ENCODE data around the gene CD59. TPM values are rescaled to one million over a fixed set of nuclear protein-coding genes. Genes with fewer than 3 reads are reported as not detected.

Gene CD59
- total and polyA plus RNA-seq, 2 of the 13 experiments (the other 11 are each of a cell fraction or from before 2014, with no cell fraction given): 127 to 289 TPM

- TF ChIP-seq ZBTB40 (IDR thresholded peaks at IDR 0.05) (no peak), ZBTB40 (CRISPR knock-in tag; IDR thresholded peaks at IDR 0.05) (no peak), GZF1 (CRISPR knock-in tag; IDR thresholded peaks at IDR 0.05) (no peak), ZNF550 (CRISPR knock-in tag; IDR thresholded peaks at IDR 0.05; ENCODE audit: borderline replicate concordance) (no peak), ZNF281 (CRISPR knock-in tag; IDR thresholded peaks at IDR 0.05; ENCODE audit: borderline replicate concordance) (no peak), KLF16 (CRISPR knock-in tag; IDR thresholded peaks at IDR 0.05) (no peak), TERF1 (CRISPR knock-in tag; IDR thresholded peaks at IDR 0.05) (0 out of 2 replicates have a peak, but pooled peaks have one; percentile 68), ZBTB38 (CRISPR knock-in tag; IDR thresholded peaks at IDR 0.05) (no peak), ZNF510 (CRISPR knock-in tag; IDR thresholded peaks at IDR 0.05; ENCODE audit: low read depth) (no peak), ZNF598 (CRISPR knock-in tag; IDR thresholded peaks at IDR 0.05; ENCODE audit: borderline replicate concordance) (no peak), ARID3A (IDR thresholded peaks at IDR 0.05; ENCODE audit: low read depth, low read length) (no peak), KDM5B (CRISPR knock-in tag; IDR thresholded peaks at IDR 0.05; ENCODE audit: borderline replicate concordance) (no peak)
Measured at GRCh38 chr11:33735271-33736147, 714 bp downstream of the CD59 start (continued).

Measured in HepG2 (cell line).